Prostate gland (tissue), 2 donors: ENCODE measurements around the gene CCNC. TPM values are rescaled to one million over a fixed set of nuclear protein-coding genes. Genes with fewer than 3 reads are reported as not detected.

Experiments used
- DNase-seq: peaks from one replicate; pipeline ENCODE4 v3.0.0-alpha.2; 2019; ENCODE audit warnings: low spot score
- H3K27ac ChIP-seq, 2 donors: fragments of 200-600 bp; sonication (generic); 2 replicates each; pipeline ENCODE4 v1.5.1; 2017 to 2019
- H3K27me3 ChIP-seq: fragments of 200-600 bp; sonication (generic); replicated peaks from 2 replicates; pipeline ENCODE4 v1.5.1; 2019; ENCODE audit not compliant: insufficient read depth
- H3K36me3 ChIP-seq, 2 donors: fragments of 200-600 bp; sonication (generic); 1 replicate in 1 of 2; 2 replicates in 1 of 2; pipeline versions ENCODE4 v1.5.1 to v1.8.1; 2017 to 2019
- H3K4me1 ChIP-seq: fragments of 200-600 bp; sonication (generic); replicated peaks from 2 replicates; pipeline ENCODE4 v1.5.1; 2019
- H3K4me3 ChIP-seq, 2 donors: fragments of 200-600 bp; sonication (generic); 2 replicates each; pipeline ENCODE4 v1.5.1; 2017 to 2019
- H3K9me3 ChIP-seq: fragments of 200-600 bp; sonication (generic); 2 replicates; pipeline ENCODE4 v1.5.1; 2017
- POLR2A ChIP-seq: fragments of 450-650 bp; IDR thresholded peaks from one replicate; pipeline ENCODE4 v1.6.1; 2016; ENCODE audit warnings: antibody characterized with exemption, mild to moderate bottlenecking
- POLR2AphosphoS5 ChIP-seq: sonication (generic); formaldehyde crosslinking; IDR thresholded peaks from one replicate; pipeline ENCODE4 v1.6.1; 2017; ENCODE audit warnings: antibody characterized with exemption
- WGBS: methylation state at CpG from one replicate; pipeline ENCODE4 v1.1.5; 2018; 5-methylcytosine and 5-hydroxymethylcytosine counted together
- intact Hi-C: fragments of 100-400 bp; cut with DNase I; formaldehyde crosslinking; loops from one replicate; pipeline ENCODE4 v1.14.2; 2022
- total RNA-seq, 2 donors: library from RNA; depleted of rRNA; stranded (reverse); fragments of >200 nt; gene quantifications; one replicate each; pipeline ENCODE4 v1.1.0, GENCODE V29; 2016
- TF ChIP-seq, protein P1 (sequence below), 4 experiments: fragments of 200-600 bp in 2 of 4; fragments of 450-650 bp in 2 of 4; sonication (generic) in 2 of 4; IDR thresholded peaks; 1 replicate in 3 of 4; 2 replicates in 1 of 4; pipeline ENCODE4 v1.5.1; 2016 to 2019; ENCODE audit warnings: antibody characterized with exemption in 4 of 4, mild to moderate bottlenecking in 2 of 4, moderate library complexity in 2 of 4

Gene CCNC, protein sequence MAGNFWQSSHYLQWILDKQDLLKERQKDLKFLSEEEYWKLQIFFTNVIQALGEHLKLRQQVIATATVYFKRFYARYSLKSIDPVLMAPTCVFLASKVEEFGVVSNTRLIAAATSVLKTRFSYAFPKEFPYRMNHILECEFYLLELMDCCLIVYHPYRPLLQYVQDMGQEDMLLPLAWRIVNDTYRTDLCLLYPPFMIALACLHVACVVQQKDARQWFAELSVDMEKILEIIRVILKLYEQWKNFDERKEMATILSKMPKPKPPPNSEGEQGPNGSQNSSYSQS
- total RNA-seq = 10 to 100 TPM; 37.8 to 83.4 TPM

GRCh38 chr6:99568103-99568933 lies at the start of gene CCNC:
TSS of gene CCNC (minus strand) at chr6:99568660. CDS start at chr6:99568527, 133 bp downstream.
- H3K9me3 ChIP-seq = no peaks in the 10 kb centered on the region
- DNase-seq = peak; percentile 88
- under 1% methylated on average over 64 of the region's 64 CpGs for WGBS
- H3K4me3 ChIP-seq = peak within 1 kb of the TSS; percentile 83 to 93
- H3K27ac ChIP-seq = peak within 1 kb of the TSS; percentile 89 to 90
- no peaks in the 10 kb centered on the region for H3K27me3 ChIP-seq
- peak; percentile 92 for TF ChIP-seq POLR2AphosphoS5
- TF ChIP-seq POLR2A = peak; percentile 63
- TF ChIP-seq, protein P1, sequence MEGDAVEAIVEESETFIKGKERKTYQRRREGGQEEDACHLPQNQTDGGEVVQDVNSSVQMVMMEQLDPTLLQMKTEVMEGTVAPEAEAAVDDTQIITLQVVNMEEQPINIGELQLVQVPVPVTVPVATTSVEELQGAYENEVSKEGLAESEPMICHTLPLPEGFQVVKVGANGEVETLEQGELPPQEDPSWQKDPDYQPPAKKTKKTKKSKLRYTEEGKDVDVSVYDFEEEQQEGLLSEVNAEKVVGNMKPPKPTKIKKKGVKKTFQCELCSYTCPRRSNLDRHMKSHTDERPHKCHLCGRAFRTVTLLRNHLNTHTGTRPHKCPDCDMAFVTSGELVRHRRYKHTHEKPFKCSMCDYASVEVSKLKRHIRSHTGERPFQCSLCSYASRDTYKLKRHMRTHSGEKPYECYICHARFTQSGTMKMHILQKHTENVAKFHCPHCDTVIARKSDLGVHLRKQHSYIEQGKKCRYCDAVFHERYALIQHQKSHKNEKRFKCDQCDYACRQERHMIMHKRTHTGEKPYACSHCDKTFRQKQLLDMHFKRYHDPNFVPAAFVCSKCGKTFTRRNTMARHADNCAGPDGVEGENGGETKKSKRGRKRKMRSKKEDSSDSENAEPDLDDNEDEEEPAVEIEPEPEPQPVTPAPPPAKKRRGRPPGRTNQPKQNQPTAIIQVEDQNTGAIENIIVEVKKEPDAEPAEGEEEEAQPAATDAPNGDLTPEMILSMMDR (IDR thresholded peaks at IDR 0.05) = no peak
- intact Hi-C loops = loop anchor here (5.0 kb wide), 1 partner anchor 46 kb away; no protein-coding TSS in a partner anchor
- H3K36me3 ChIP-seq = no peaks in the 10 kb centered on the region
- H3K4me1 ChIP-seq = no peaks in the 10 kb centered on the region

DNA sequence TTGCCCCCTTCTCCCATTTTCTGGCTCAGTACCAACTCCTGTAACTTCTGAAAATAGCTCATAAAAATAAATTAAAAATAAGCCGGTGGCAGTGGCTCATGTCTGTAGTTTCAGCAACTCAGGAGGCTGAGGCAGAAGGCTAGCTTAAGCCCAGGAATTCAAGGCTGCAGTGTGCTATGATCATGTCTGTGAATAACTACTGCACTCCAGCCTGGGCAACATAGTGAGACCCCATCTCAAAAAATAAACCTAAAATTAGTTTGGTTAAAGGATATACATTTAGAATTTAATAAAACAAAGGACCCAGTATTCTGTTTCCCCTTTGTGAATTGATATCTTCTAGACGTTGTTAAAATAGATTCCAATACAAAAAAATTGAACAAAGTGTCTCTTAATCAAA lies 48.7 kb upstream of the CCNC start:
- Histone ChIP-seq H3K9me3 (no peaks in the 10 kb centered on the region), H3K4me3 (no peak overlapping the region), H3K4me1 (peaks cover 6% of the 10 kb centered on the region), H3K27me3 (peaks cover 46% of the 10 kb centered on the region), H3K27ac (no peak overlapping the region), H3K36me3 (no peaks in the 10 kb centered on the region)
- DNase-seq = no peak
- WGBS = 37% methylated on average over 2 of the region's 2 CpGs
- TF ChIP-seq POLR2A = no peak
- no peak for TF ChIP-seq POLR2AphosphoS5
- TF ChIP-seq, protein P1 (IDR thresholded peaks at IDR 0.05) = no peak
- intact Hi-C loops = no loop called here

DNA sequence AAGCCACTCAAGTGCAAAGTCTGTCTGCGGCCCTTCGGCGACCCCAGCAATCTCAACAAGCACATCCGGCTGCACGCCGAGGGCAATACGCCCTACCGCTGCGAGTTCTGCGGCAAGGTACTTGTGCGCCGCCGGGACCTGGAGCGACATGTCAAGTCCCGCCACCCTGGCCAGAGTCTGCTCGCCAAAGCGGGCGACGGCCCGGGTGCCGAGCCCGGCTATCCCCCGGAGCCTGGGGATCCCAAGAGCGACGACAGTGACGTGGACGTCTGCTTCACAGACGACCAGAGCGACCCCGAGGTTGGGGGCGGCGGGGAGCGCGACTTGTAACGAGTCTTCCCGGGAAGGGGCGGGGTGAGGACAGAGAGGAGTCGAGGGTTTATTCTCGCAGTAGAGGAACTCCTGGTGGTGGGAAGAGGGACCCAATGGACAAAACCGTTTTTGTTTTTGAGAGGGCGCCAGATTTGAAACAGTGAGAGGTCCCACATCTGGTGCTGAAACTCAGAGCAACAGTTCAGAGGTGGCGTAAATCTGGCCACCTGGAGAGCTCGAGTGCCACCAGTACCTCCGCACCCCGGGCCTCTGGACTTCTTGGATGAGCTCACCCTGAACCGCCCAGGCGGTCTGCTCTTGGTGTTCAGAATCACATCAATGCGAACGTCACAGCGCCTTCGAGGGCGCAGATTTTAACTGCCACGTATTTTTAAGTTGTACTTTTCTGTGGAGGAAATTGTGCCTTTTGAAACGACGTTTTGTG lies 46.1 kb upstream of the CCNC start:
- TF ChIP-seq, protein P1 (IDR thresholded peaks at IDR 0.05) = no peak
- TF ChIP-seq POLR2A (no peak), POLR2AphosphoS5 (no peak)
- peak overlapping the region; percentile 14 to 35 for H3K4me3 ChIP-seq
- H3K4me1 ChIP-seq = peaks cover 6% of the 10 kb centered on the region
- 3% methylated on average over 55 of the region's 55 CpGs for WGBS
- H3K27me3 ChIP-seq = peaks cover 57% of the 10 kb centered on the region
- no peaks in the 10 kb centered on the region for H3K36me3 ChIP-seq
- no peak overlapping the region for H3K27ac ChIP-seq
- DNase-seq = no peak
- intact Hi-C loops = no loop called here
- no peaks in the 10 kb centered on the region for H3K9me3 ChIP-seq

GRCh38 chr6:99613705-99614429 lies 45.4 kb upstream of the CCNC start:
- Histone ChIP-seq H3K4me3 (peak overlapping the region; percentile 14 to 35), H3K4me1 (peaks cover 6% of the 10 kb centered on the region), H3K27ac (no peak overlapping the region), H3K9me3 (no peaks in the 10 kb centered on the region), H3K36me3 (no peaks in the 10 kb centered on the region), H3K27me3 (peaks cover 60% of the 10 kb centered on the region)
- no peak for DNase-seq
- 2% methylated on average over 45 of the region's 82 CpGs for WGBS
- intact Hi-C loops = no loop called here
- TF ChIP-seq POLR2AphosphoS5 (no peak), POLR2A (no peak)
- TF ChIP-seq, protein P1 (IDR thresholded peaks at IDR 0.05) = no peak
